Measurements from ENCODE around the gene KRT10.

The KRT10 gene

GRCh38 chr17:40848583-40849235, 26.3 kb upstream of the KRT10 start:
- TF ChIP-seq CTCF (IDR thresholded peaks at IDR 0.05; ENCODE audit: extremely low read depth, missing control alignments), result no peak
- no peak for DNase-seq (ENCODE audit: low spot score)

GRCh38 chr17:40846515-40847144, 24.2 kb upstream of the KRT10 start:
- DNase-seq (ENCODE audit: low spot score), result no peak
- TF ChIP-seq CTCF (IDR thresholded peaks at IDR 0.05; ENCODE audit: extremely low read depth, missing control alignments), result no peak

- DNase-seq (ENCODE audit: low spot score), result no peak
- no peak for TF ChIP-seq CTCF (IDR thresholded peaks at IDR 0.05; ENCODE audit: extremely low read depth, missing control alignments)
Measured at GRCh38 chr17:40844671-40845107, 22.3 kb upstream of the KRT10 start.

GRCh38 chr17:40843242-40843641, 20.8 kb upstream of the KRT10 start:
- DNase-seq (ENCODE audit: low spot score), result no peak
- no peak for TF ChIP-seq CTCF (IDR thresholded peaks at IDR 0.05; ENCODE audit: extremely low read depth, missing control alignments)

- no peak for DNase-seq (ENCODE audit: low spot score)
- no peak for TF ChIP-seq CTCF (IDR thresholded peaks at IDR 0.05; ENCODE audit: extremely low read depth, missing control alignments)
Measured at GRCh38 chr17:40841246-40841645, 18.8 kb upstream of the KRT10 start.

GRCh38 chr17:40839194-40839593, 16.8 kb upstream of the KRT10 start:
- no peak for TF ChIP-seq CTCF (IDR thresholded peaks at IDR 0.05; ENCODE audit: extremely low read depth, missing control alignments)
- no peak for DNase-seq (ENCODE audit: low spot score)

- no peak for TF ChIP-seq CTCF (IDR thresholded peaks at IDR 0.05; ENCODE audit: extremely low read depth, missing control alignments)
Measured at GRCh38 chr17:40836020-40836419, 13.6 kb upstream of the KRT10 start.

More at GRCh38 chr17:40836020-40836419, 13.6 kb upstream of the KRT10 start:
- no peak for DNase-seq (ENCODE audit: low spot score)

All from GM20000 (cell line).